H1 (cell line): Measurements from ENCODE around the gene NOL4L. TPM values are rescaled to one million over a fixed set of nuclear protein-coding genes. Genes with fewer than 3 reads are reported as not detected.

Experiments used
- CTCF ChIA-PET: fragments of 300-600 bp; sonication (Branson Sonifier 250); formaldehyde crosslinking; loops from one replicate; lab custom pipeline; 2021; ENCODE audit not compliant: partially characterized antibody; lab: Charles Lee
- POLR2A ChIA-PET: fragments of 300-600 bp; sonication (Branson Sonifier 250); formaldehyde crosslinking; loops from one replicate; lab custom pipeline; 2021; ENCODE audit warnings: inconsistent platforms; ENCODE audit not compliant: partially characterized antibody; lab: Charles Lee
- DNase-seq, 2 experiments: peaks; one replicate each; pipeline versions ENCODE4 v3.0.0 to v3.0.0-alpha.2; 2010 to 2022; ENCODE audit warnings: low spot score in 2 of 2, low read depth in 1 of 2, mixed read lengths in 1 of 2
- FAIRE-seq: peaks from 2 replicates; lab custom pipeline; 2011; peaks lifted over from hg19 to GRCh38; lab: Jason Lieb, UNC
- H2AFZ ChIP-seq: 2 replicates; pipeline ENCODE4 v1.8.1; 2012; ENCODE audit warnings: low read length, inconsistent platforms
- H2AK5ac ChIP-seq: 2 replicates; pipeline ENCODE4 v1.6.1; 2013; ENCODE audit warnings: low read depth, low read length
- H2BK120ac ChIP-seq: replicated peaks from 2 replicates; pipeline ENCODE3; 2013; ENCODE audit warnings: low read depth, low read length, inconsistent platforms
- H2BK12ac ChIP-seq: 2 replicates; pipeline ENCODE4 v1.6.1; 2013; ENCODE audit warnings: low read depth, low read length
- H2BK15ac ChIP-seq: 2 replicates; pipeline ENCODE4 v1.6.1; 2013; ENCODE audit warnings: low read length
- H2BK20ac ChIP-seq: 2 replicates; pipeline ENCODE4 v1.6.1; 2013; ENCODE audit warnings: low read length
- H2BK5ac ChIP-seq: 2 replicates; pipeline ENCODE4 v1.6.1; 2013; ENCODE audit warnings: low read depth, low read length
- H3K14ac ChIP-seq: 2 replicates; pipeline ENCODE4 v1.6.1; 2013; ENCODE audit warnings: inconsistent platforms; ENCODE audit not compliant: insufficient read length
- H3K18ac ChIP-seq: 2 replicates; pipeline ENCODE4 v1.6.1; 2013; ENCODE audit warnings: low read length; ENCODE audit errors: extremely low read depth
- H3K23ac ChIP-seq: 2 replicates; pipeline ENCODE4 v1.6.1; 2013; ENCODE audit warnings: inconsistent platforms; ENCODE audit not compliant: insufficient read length
- H3K23me2 ChIP-seq: 2 replicates; pipeline ENCODE4 v1.6.1; 2013; ENCODE audit warnings: low read depth, low read length
- H3K27ac ChIP-seq: 2 replicates; pipeline ENCODE4 v1.6.1; 2011; ENCODE audit warnings: low read depth, low read length, inconsistent platforms
- H3K27me3 ChIP-seq, 4 experiments: replicated peaks in 1 of 4; 1 replicate in 1 of 4; 2 replicates in 3 of 4; pipeline versions ENCODE4 v1.6.1 to v1.8.1; 2011 to 2013; ENCODE audit warnings: low read length in 3 of 4, mild to moderate bottlenecking in 3 of 4, inconsistent platforms in 2 of 4, mixed read lengths in 2 of 4, moderate library complexity in 1 of 4; ENCODE audit not compliant: control insufficient read depth in 3 of 4, insufficient read depth in 3 of 4; ENCODE audit errors: extremely low read depth in 1 of 4
- H3K36me3 ChIP-seq, 4 experiments: 2 replicates each; pipeline versions ENCODE4 v1.6.1 to v1.8.1; 2011 to 2013; ENCODE audit warnings: mild to moderate bottlenecking in 4 of 4, low read length in 3 of 4, moderate library complexity in 2 of 4, control low read depth in 1 of 4, inconsistent platforms in 1 of 4; ENCODE audit not compliant: insufficient read depth in 4 of 4, control insufficient read depth in 2 of 4
- H3K4ac ChIP-seq: replicated peaks from 2 replicates; pipeline ENCODE3; 2013; ENCODE audit warnings: low read length, low read depth, mixed read lengths, inconsistent platforms; ENCODE audit not compliant: insufficient read length
- H3K4me1 ChIP-seq, 4 experiments: replicated peaks in 1 of 4; 1 replicate in 1 of 4; 2 replicates in 3 of 4; pipeline versions ENCODE4 v1.6.1 to v1.8.1; 2011 to 2013; ENCODE audit warnings: low read length in 3 of 4, inconsistent platforms in 2 of 4, mixed read lengths in 1 of 4; ENCODE audit not compliant: insufficient read depth in 4 of 4, control insufficient read depth in 3 of 4
- H3K4me2 ChIP-seq, 2 experiments: 2 replicates each; pipeline versions ENCODE4 v1.6.1 to v1.8.1; 2011 to 2013; ENCODE audit warnings: low read depth in 2 of 2, low read length in 2 of 2, control low read depth in 1 of 2, inconsistent platforms in 1 of 2, mild to moderate bottlenecking in 1 of 2; ENCODE audit not compliant: insufficient read depth in 1 of 2
- H3K4me3 ChIP-seq, 4 experiments: fragments of 200-600, 300-600 bp in 1 of 4; sonication (generic), shearing (Covaris generic), sonication (Bioruptor Twin) in 1 of 4; 2 replicates each; pipeline versions ENCODE4 v1.5.1 to v1.8.1; 2011 to 2016; ENCODE audit warnings: low read length in 4 of 4, low read depth in 3 of 4, control low read depth in 2 of 4, inconsistent platforms in 2 of 4, mild to moderate bottlenecking in 2 of 4, mixed read lengths in 1 of 4, moderate library complexity in 1 of 4; ENCODE audit not compliant: insufficient read depth in 2 of 4; ENCODE audit errors: extremely low read depth in 1 of 4
- H3K56ac ChIP-seq: replicated peaks from 2 replicates; pipeline ENCODE3; 2013; ENCODE audit warnings: low read depth, mild to moderate bottlenecking, mixed read lengths, low read length, inconsistent platforms; ENCODE audit not compliant: insufficient read length
- H3K79me1 ChIP-seq: 2 replicates; pipeline ENCODE4 v1.6.1; 2013; ENCODE audit warnings: low read depth, low read length, control low read depth
- H3K79me2 ChIP-seq, 2 experiments: 2 replicates each; pipeline versions ENCODE4 v1.6.1 to v1.8.1; 2012 to 2013; ENCODE audit warnings: low read length in 2 of 2, mild to moderate bottlenecking in 2 of 2, inconsistent platforms in 1 of 2; ENCODE audit not compliant: insufficient read depth in 2 of 2, control insufficient read depth in 1 of 2
- H3K9ac ChIP-seq, 4 experiments: replicated peaks in 1 of 4; 1 replicate in 1 of 4; 2 replicates in 3 of 4; pipeline versions ENCODE4 v1.6.1 to v1.8.1; 2011 to 2013; ENCODE audit warnings: low read depth in 3 of 4, low read length in 3 of 4, control low read depth in 2 of 4, mild to moderate bottlenecking in 2 of 4, moderate library complexity in 2 of 4, inconsistent platforms in 1 of 4; ENCODE audit errors: extremely low read depth in 1 of 4
- H3K9me3 ChIP-seq, 2 experiments: 2 replicates each; pipeline versions ENCODE4 v1.6.1 to v1.8.1; 2012 to 2013; ENCODE audit warnings: mild to moderate bottlenecking in 2 of 2, moderate library complexity in 2 of 2, control low read depth in 1 of 2, inconsistent platforms in 1 of 2, low read depth in 1 of 2, low read length in 1 of 2, mixed read lengths in 1 of 2; ENCODE audit not compliant: insufficient read depth in 2 of 2
- H4K20me1 ChIP-seq, 2 experiments: replicated peaks in 1 of 2; 2 replicates each; pipeline versions ENCODE3 to v1.8.1; 2011 to 2013; ENCODE audit warnings: inconsistent platforms in 2 of 2, low read length in 2 of 2, mild to moderate bottlenecking in 1 of 2; ENCODE audit not compliant: insufficient read depth in 2 of 2, control insufficient read depth in 1 of 2
- H4K5ac ChIP-seq: 2 replicates; pipeline ENCODE4 v1.6.1; 2013; ENCODE audit warnings: low read length, low read depth, mixed read lengths, inconsistent platforms; ENCODE audit not compliant: insufficient read length
- H4K8ac ChIP-seq: 2 replicates; pipeline ENCODE4 v1.8.0; 2013; ENCODE audit warnings: mild to moderate bottlenecking, moderate library complexity, low read length, inconsistent platforms; ENCODE audit not compliant: insufficient read depth; ENCODE audit errors: extremely low read depth
- H4K91ac ChIP-seq: replicated peaks from 2 replicates; pipeline ENCODE3; 2013; ENCODE audit warnings: low read length, mixed read lengths, inconsistent platforms; ENCODE audit not compliant: insufficient read length
- JUND ChIP-seq: IDR thresholded peaks from 2 replicates; pipeline ENCODE4 v1.6.1; 2011; ENCODE audit warnings: mild to moderate bottlenecking, improper control_type of control experiment, low read length
- RBBP5 ChIP-seq: IDR thresholded peaks from 2 replicates; pipeline ENCODE4 v1.7.1; 2012; ENCODE audit warnings: low read depth, mild to moderate bottlenecking, inconsistent platforms, low read length, moderate library complexity, borderline replicate concordance
- WGBS, 2 experiments: shearing (Covaris generic) in 1 of 2; methylation state at CpG; one replicate each; pipeline versions ENCODE4 v1.1.6 to v1.1.7; 2013 to 2015; ENCODE audit warnings: low lambda C conversion rate in 2 of 2, mixed read lengths in 2 of 2, inconsistent platforms in 1 of 2, low coverage in 1 of 2, missing lambda C conversion rate in 1 of 2; ENCODE audit not compliant: insufficient replicate concordance in 2 of 2, insufficient coverage in 1 of 2, insufficient read length in 1 of 2; ENCODE audit errors: extremely low coverage in 1 of 2, missing lambda C conversion rate in 1 of 2; 5-methylcytosine and 5-hydroxymethylcytosine counted together
- polyA plus RNA-seq, 7 experiments: library from polyadenylated mRNA; depleted of rRNA in 3 of 7; stranded (reverse) in 5 of 7; unstranded in 2 of 7; fragments of >200 nt in 5 of 7; fragments of 200-250 nt in 2 of 7; gene quantifications; 1 replicate in 5 of 7; 2 replicates in 1 of 7; 4 replicates in 1 of 7; pipeline versions ENCODE4 v1.2.1 to v1.2.3, GENCODE V29; 2011 to 2013; ENCODE audit warnings: missing spikeins in 2 of 7, mixed read lengths in 2 of 7
- total RNA-seq: library from RNA; stranded (reverse); fragmentation: NEBNext Ultra II Directional; extraction: Animal tissue kit (Norgen Biotek cat#: 25700); gene quantifications from 2 replicates; pipeline ENCODE4 v1.2.1, GENCODE V29; 2021

Gene NOL4L
- total and polyA plus RNA-seq, 2 of the 8 experiments (the other 6 are each of a cell fraction or from before 2014, with no cell fraction given): 15.3 to 23.7 TPM

DNA sequence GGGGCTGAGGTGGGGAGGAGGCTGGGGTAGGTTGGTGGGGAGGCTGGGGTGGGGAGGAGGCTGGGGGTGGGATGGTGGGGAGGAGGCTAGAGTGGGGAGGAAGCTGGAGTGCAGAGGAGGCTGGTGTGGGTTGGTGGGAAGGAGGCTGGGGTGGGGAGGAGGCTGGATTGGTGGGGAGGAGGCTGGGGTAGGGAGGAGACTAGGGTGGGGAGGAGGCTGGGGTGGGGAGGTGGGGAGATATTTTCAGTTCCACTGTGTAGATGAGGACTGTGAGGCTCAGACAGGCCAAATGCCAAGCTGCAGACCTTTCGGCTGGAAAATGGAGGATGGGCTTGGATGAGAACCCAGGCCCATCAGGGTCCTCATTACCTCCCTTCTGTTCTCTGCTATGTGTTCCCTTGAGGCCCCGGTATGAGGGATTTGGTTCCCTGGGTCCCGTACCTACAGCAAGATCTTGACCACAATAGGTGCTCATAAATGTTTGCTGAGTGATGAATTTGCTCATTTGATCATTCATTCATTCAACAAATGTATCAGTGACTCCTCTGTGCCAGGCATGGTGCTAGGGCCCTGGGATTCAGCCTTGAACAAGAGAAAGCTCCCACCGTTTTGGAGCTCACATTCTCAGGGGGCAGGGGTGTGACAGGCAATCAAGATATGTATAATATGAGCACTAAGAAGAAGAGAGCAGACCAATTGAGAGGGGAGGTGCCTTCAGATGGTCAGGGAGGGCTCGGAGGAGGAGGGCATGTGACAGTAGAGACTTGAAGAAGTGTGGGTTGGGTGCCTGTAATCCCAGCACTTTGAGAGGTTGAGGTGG is 36.1 kb upstream of the NOL4L start:
- Histone ChIP-seq H3K9ac (no peak overlapping the region), H3K4me3 (no peak overlapping the region), H3K36me3 (no peaks in the 10 kb centered on the region), H2BK5ac (no peak overlapping the region), H3K4me2 (no peak overlapping the region), H2BK15ac (no peak overlapping the region), H2AFZ (no peak overlapping the region), H3K9me3 (no peaks in the 10 kb centered on the region), H3K23me2 (no peaks in the 10 kb centered on the region; the same call in 1 of the 2 replicates), H2AK5ac (no peak overlapping the region), H3K27me3 (no peaks in the 10 kb centered on the region), H4K91ac (no peak overlapping the region), H4K20me1 (peaks cover 0 to 2% of the 10 kb centered on the region in 2 experiments), H3K56ac (no peak overlapping the region), H2BK12ac (no peak overlapping the region), H4K5ac (no peak overlapping the region), H3K4ac (no peak overlapping the region), H3K18ac (no peak overlapping the region), H2BK120ac (no peak overlapping the region), H3K23ac (no peak overlapping the region), H3K4me1 (peaks cover 0 to 2% (median 0%) of the 10 kb centered on the region in 4 experiments; a peak in 1 of 7 replicates), H3K79me2 (no peaks in the 10 kb centered on the region), H3K14ac (no peak overlapping the region), H3K79me1 (no peaks in the 10 kb centered on the region), H4K8ac (no peak overlapping the region), H2BK20ac (no peak overlapping the region), H3K27ac (no peak overlapping the region)
- ChIA-PET CTCF (interaction anchor here (0.6 to 3.5 kb wide), 3 partner anchors 10 to 163 kb away, joined by 3 to 14 read pairs (median 4); no protein-coding TSS in a partner anchor), POLR2A (interaction anchor here (0.6 to 1.9 kb wide), 2 partner anchors 9 to 149 kb away, joined by 3 to 5 read pairs; no protein-coding TSS in a partner anchor)
- FAIRE-seq (no peak), DNase-seq (no peak)
- WGBS, 2 experiments: 91% methylated on average over 4 of the region's 5 CpGs; no CpG with 5 or more reads in 1 of the 2 experiments
- no peak for TF ChIP-seq RBBP5
- no peak for TF ChIP-seq JUND
